Measurements from ENCODE around the gene EZR.
A peak's percentile ranks its signal among the peaks of the same experiment; 100 is the strongest.

The EZR gene

GRCh38 chr6:158853880-158854213 is 34.7 kb upstream of the EZR start:
- peak overlapping the region; percentile 88 for H3K27ac ChIP-seq (ENCODE audit: low read length)
- H3K9me3 ChIP-seq (ENCODE audit: control insufficient read depth, insufficient read depth, low read length), result no peaks in the 10 kb centered on the region
- no peak for DNase-seq (ENCODE audit: low read depth, low spot score)
- no peak overlapping the region for H3K4me3 ChIP-seq (ENCODE audit: low read length)
- no CpG with 5 or more reads among the region's 6 CpGs for WGBS (ENCODE audit: insufficient coverage, insufficient read length)
- no peaks in the 10 kb centered on the region for H3K36me3 ChIP-seq (ENCODE audit: control insufficient read depth, insufficient read depth, low read length)
- peaks cover 20% of the 10 kb centered on the region; the same call in 1 of the 2 replicates for H3K4me1 ChIP-seq (ENCODE audit: control insufficient read depth, insufficient read depth, low read length)
- no peaks in the 10 kb centered on the region for H3K27me3 ChIP-seq (ENCODE audit: control insufficient read depth, insufficient read depth, low read length)

GRCh38 chr6:158853072-158853879 is 34.1 kb upstream of the EZR start:
- H3K27ac ChIP-seq (ENCODE audit: low read length), result peak overlapping the region; percentile 96
- H3K4me3 ChIP-seq (ENCODE audit: low read length), result peak overlapping the region; percentile 6; the same call in 1 of the 2 replicates
- no peaks in the 10 kb centered on the region for H3K9me3 ChIP-seq (ENCODE audit: control insufficient read depth, insufficient read depth, low read length)
- no peak for DNase-seq (ENCODE audit: low read depth, low spot score)
- H3K36me3 ChIP-seq (ENCODE audit: control insufficient read depth, insufficient read depth, low read length), result no peaks in the 10 kb centered on the region
- WGBS (ENCODE audit: insufficient coverage, insufficient read length), result 100% methylated on average over 1 of the region's 13 CpGs
- H3K27me3 ChIP-seq (ENCODE audit: control insufficient read depth, insufficient read depth, low read length), result no peaks in the 10 kb centered on the region
- peaks cover 20% of the 10 kb centered on the region; the same call in 1 of the 2 replicates for H3K4me1 ChIP-seq (ENCODE audit: control insufficient read depth, insufficient read depth, low read length)

- DNase-seq (ENCODE audit: low read depth, low spot score), result no peak
- Histone ChIP-seq H3K4me3 (ENCODE audit: low read length) (no peak overlapping the region), H3K36me3 (ENCODE audit: control insufficient read depth, insufficient read depth, low read length) (no peaks in the 10 kb centered on the region), H3K27ac (ENCODE audit: low read length) (peak overlapping the region; percentile 96), H3K9me3 (ENCODE audit: control insufficient read depth, insufficient read depth, low read length) (no peaks in the 10 kb centered on the region), H3K4me1 (ENCODE audit: control insufficient read depth, insufficient read depth, low read length) (peaks cover 20% of the 10 kb centered on the region; the same call in 1 of the 2 replicates), H3K27me3 (ENCODE audit: control insufficient read depth, insufficient read depth, low read length) (no peaks in the 10 kb centered on the region)
- 100% methylated on average over 2 of the region's 11 CpGs for WGBS (ENCODE audit: insufficient coverage, insufficient read length)
Measured at GRCh38 chr6:158852312-158853071, 33.3 kb upstream of the EZR start.

GRCh38 chr6:158850807-158851115 is 31.6 kb upstream of the EZR start:
- Histone ChIP-seq H3K36me3 (ENCODE audit: control insufficient read depth, insufficient read depth, low read length) (no peaks in the 10 kb centered on the region), H3K4me1 (ENCODE audit: control insufficient read depth, insufficient read depth, low read length) (peaks cover 20% of the 10 kb centered on the region; the same call in 1 of the 2 replicates), H3K4me3 (ENCODE audit: low read length) (no peak overlapping the region), H3K27me3 (ENCODE audit: control insufficient read depth, insufficient read depth, low read length) (no peaks in the 10 kb centered on the region), H3K27ac (ENCODE audit: low read length) (no peak overlapping the region), H3K9me3 (ENCODE audit: control insufficient read depth, insufficient read depth, low read length) (no peaks in the 10 kb centered on the region)
- no peak for DNase-seq (ENCODE audit: low read depth, low spot score)

- H3K4me1 ChIP-seq (ENCODE audit: control insufficient read depth, insufficient read depth, low read length), result peaks cover 20% of the 10 kb centered on the region; the same call in 1 of the 2 replicates
- WGBS (ENCODE audit: insufficient coverage, insufficient read length), result no CpG with 5 or more reads among the region's 9 CpGs
- H3K27ac ChIP-seq (ENCODE audit: low read length), result no peak overlapping the region
- no peaks in the 10 kb centered on the region for H3K9me3 ChIP-seq (ENCODE audit: control insufficient read depth, insufficient read depth, low read length)
- H3K36me3 ChIP-seq (ENCODE audit: control insufficient read depth, insufficient read depth, low read length), result no peaks in the 10 kb centered on the region
- no peak for DNase-seq (ENCODE audit: low read depth, low spot score)
- no peak overlapping the region for H3K4me3 ChIP-seq (ENCODE audit: low read length)
- H3K27me3 ChIP-seq (ENCODE audit: control insufficient read depth, insufficient read depth, low read length), result no peaks in the 10 kb centered on the region
Measured at GRCh38 chr6:158849899-158850806, 31.0 kb upstream of the EZR start.

GRCh38 chr6:158848490-158848895 is 29.3 kb upstream of the EZR start:
- H3K27ac ChIP-seq (ENCODE audit: low read length), result no peak overlapping the region
- H3K27me3 ChIP-seq (ENCODE audit: control insufficient read depth, insufficient read depth, low read length), result no peaks in the 10 kb centered on the region
- no peaks in the 10 kb centered on the region for H3K36me3 ChIP-seq (ENCODE audit: control insufficient read depth, insufficient read depth, low read length)
- H3K4me3 ChIP-seq (ENCODE audit: low read length), result no peak overlapping the region
- H3K4me1 ChIP-seq (ENCODE audit: control insufficient read depth, insufficient read depth, low read length), result peaks cover 14% of the 10 kb centered on the region; the same call in 1 of the 2 replicates
- no peaks in the 10 kb centered on the region for H3K9me3 ChIP-seq (ENCODE audit: control insufficient read depth, insufficient read depth, low read length)
- no peak for DNase-seq (ENCODE audit: low read depth, low spot score)
- no CpG with 5 or more reads among the region's 7 CpGs for WGBS (ENCODE audit: insufficient coverage, insufficient read length)

GRCh38 chr6:158847786-158848185 is 28.6 kb upstream of the EZR start:
- no CpG with 5 or more reads among the region's 4 CpGs for WGBS (ENCODE audit: insufficient coverage, insufficient read length)
- H3K9me3 ChIP-seq (ENCODE audit: control insufficient read depth, insufficient read depth, low read length), result no peaks in the 10 kb centered on the region
- H3K4me1 ChIP-seq (ENCODE audit: control insufficient read depth, insufficient read depth, low read length), result peaks cover 10% of the 10 kb centered on the region; the same call in 1 of the 2 replicates
- no peaks in the 10 kb centered on the region for H3K36me3 ChIP-seq (ENCODE audit: control insufficient read depth, insufficient read depth, low read length)
- H3K27me3 ChIP-seq (ENCODE audit: control insufficient read depth, insufficient read depth, low read length), result no peaks in the 10 kb centered on the region
- no peak overlapping the region for H3K4me3 ChIP-seq (ENCODE audit: low read length)
- DNase-seq (ENCODE audit: low read depth, low spot score), result no peak
- H3K27ac ChIP-seq (ENCODE audit: low read length), result no peak overlapping the region

- DNase-seq (ENCODE audit: low read depth, low spot score), result no peak
- Histone ChIP-seq H3K27ac (ENCODE audit: low read length) (no peak overlapping the region), H3K27me3 (ENCODE audit: control insufficient read depth, insufficient read depth, low read length) (no peaks in the 10 kb centered on the region), H3K4me1 (ENCODE audit: control insufficient read depth, insufficient read depth, low read length) (peaks cover 3% of the 10 kb centered on the region; the same call in 1 of the 2 replicates), H3K4me3 (ENCODE audit: low read length) (no peak overlapping the region), H3K9me3 (ENCODE audit: control insufficient read depth, insufficient read depth, low read length) (no peaks in the 10 kb centered on the region), H3K36me3 (ENCODE audit: control insufficient read depth, insufficient read depth, low read length) (no peaks in the 10 kb centered on the region)
- WGBS (ENCODE audit: insufficient coverage, insufficient read length), result no CpG with 5 or more reads among the region's 11 CpGs
Measured at GRCh38 chr6:158847012-158847529, 27.9 kb upstream of the EZR start.

GRCh38 chr6:158843751-158844683 is 24.8 kb upstream of the EZR start:
- no CpG with 5 or more reads among the region's 10 CpGs for WGBS (ENCODE audit: insufficient coverage, insufficient read length)
- no peak overlapping the region for H3K27ac ChIP-seq (ENCODE audit: low read length)
- H3K27me3 ChIP-seq (ENCODE audit: control insufficient read depth, insufficient read depth, low read length), result no peaks in the 10 kb centered on the region
- H3K36me3 ChIP-seq (ENCODE audit: control insufficient read depth, insufficient read depth, low read length), result no peaks in the 10 kb centered on the region
- no peaks in the 10 kb centered on the region for H3K4me1 ChIP-seq (ENCODE audit: control insufficient read depth, insufficient read depth, low read length)
- no peak for DNase-seq (ENCODE audit: low read depth, low spot score)
- no peaks in the 10 kb centered on the region for H3K9me3 ChIP-seq (ENCODE audit: control insufficient read depth, insufficient read depth, low read length)
- no peak overlapping the region for H3K4me3 ChIP-seq (ENCODE audit: low read length)
